ENCODE data around the gene TLR1. TPM values are rescaled to one million over a fixed set of nuclear protein-coding genes. Genes with fewer than 3 reads are reported as not detected.

The TLR1 gene
- total RNA-seq, 4 donors from 2014 or later: 6.7 to 9.8 (median 8.9) TPM

DNA sequence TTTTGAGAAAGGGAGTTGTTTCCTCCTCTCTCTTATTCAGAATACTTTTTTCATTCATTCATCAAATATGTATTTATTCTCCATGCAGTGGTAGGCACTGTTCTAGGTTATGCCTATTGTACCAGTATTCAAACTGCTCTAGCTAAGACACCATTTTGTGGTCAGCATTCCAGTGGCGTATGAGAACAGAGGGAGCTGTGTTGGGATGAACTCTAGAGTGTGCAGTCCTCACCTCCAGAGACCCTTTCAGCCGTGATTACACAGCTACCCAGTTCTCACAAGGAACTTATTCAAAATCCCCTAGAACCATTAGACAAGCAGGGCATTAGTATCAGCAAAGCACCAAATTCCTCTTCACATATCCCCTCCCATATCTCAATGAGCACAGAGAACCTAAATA, 4.2 kb downstream of the TLR1 start:
- H3K27me3 ChIP-seq: no peaks in the 10 kb centered on the region
- peaks cover 23% of the 10 kb centered on the region for H3K4me1 ChIP-seq
- H3K27ac ChIP-seq: no peak overlapping the region
- peaks cover 11% of the 10 kb centered on the region for H3K36me3 ChIP-seq
- TF ChIP-seq EP300 (IDR thresholded peaks at IDR 0.05) (no peak), CTCF (IDR thresholded peaks at IDR 0.05) (no peak), POLR2A (IDR thresholded peaks at IDR 0.05) (no peak), POLR2AphosphoS5 (IDR thresholded peaks at IDR 0.05) (no peak)
- no peak for DNase-seq (ENCODE audit: low spot score in 2 of 2)
- 50% methylated on average over 2 of the region's 2 CpGs for WGBS
- H3K4me3 ChIP-seq: no peak overlapping the region
- H3K9me3 ChIP-seq: no peaks in the 10 kb centered on the region

- Histone ChIP-seq H3K4me1 (no peaks in the 10 kb centered on the region), H3K36me3 (peaks cover 11% of the 10 kb centered on the region), H3K4me3 (no peak overlapping the region), H3K27me3 (no peaks in the 10 kb centered on the region), H3K9me3 (no peaks in the 10 kb centered on the region), H3K27ac (no peak overlapping the region)
- DNase-seq (ENCODE audit: low spot score in 2 of 2): no peak
- TF ChIP-seq POLR2AphosphoS5 (IDR thresholded peaks at IDR 0.05) (no peak), EP300 (IDR thresholded peaks at IDR 0.05) (no peak), CTCF (IDR thresholded peaks at IDR 0.05) (no peak)
- 53% methylated on average over 3 of the region's 3 CpGs for WGBS
These were observed 9.5 kb downstream of the TLR1 start for GRCh38 chr4:38795087-38795486.

DNA sequence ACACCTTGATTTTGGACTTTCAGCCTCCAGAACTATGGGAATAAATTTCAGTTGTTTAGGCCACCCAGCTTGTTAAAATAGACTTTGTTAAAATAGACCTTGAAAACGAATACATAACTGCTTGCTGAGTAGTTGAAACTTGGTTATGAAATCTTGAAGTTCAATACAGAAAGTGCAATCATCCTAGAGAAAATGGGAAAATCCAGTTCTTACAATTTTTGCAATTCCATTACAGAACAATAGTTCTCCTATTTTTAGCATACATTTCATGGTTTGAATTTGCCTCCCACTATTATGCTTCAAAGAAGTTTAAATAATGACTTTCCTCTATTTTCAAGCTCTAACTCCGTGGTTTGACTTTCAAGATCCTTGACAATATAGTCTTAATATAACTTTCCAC, 10.5 kb downstream of the TLR1 start:
- Histone ChIP-seq H3K36me3 (peaks cover 7% of the 10 kb centered on the region), H3K4me3 (no peak overlapping the region), H3K27ac (no peak overlapping the region), H3K27me3 (no peaks in the 10 kb centered on the region), H3K4me1 (no peaks in the 10 kb centered on the region), H3K9me3 (no peaks in the 10 kb centered on the region)
- DNase-seq (ENCODE audit: low spot score in 2 of 2): no peak
- TF ChIP-seq CTCF (IDR thresholded peaks at IDR 0.05) (no peak), POLR2AphosphoS5 (IDR thresholded peaks at IDR 0.05) (no peak), EP300 (IDR thresholded peaks at IDR 0.05) (no peak), POLR2A (IDR thresholded peaks at IDR 0.05) (no peak)
- 76% methylated on average over 2 of the region's 2 CpGs for WGBS

GRCh38 chr4:38791010-38791409, 13.6 kb downstream of the TLR1 start:
- Histone ChIP-seq H3K27me3 (no peaks in the 10 kb centered on the region), H3K27ac (no peak overlapping the region), H3K36me3 (no peaks in the 10 kb centered on the region), H3K9me3 (no peaks in the 10 kb centered on the region), H3K4me1 (no peaks in the 10 kb centered on the region), H3K4me3 (no peak overlapping the region)
- 78% methylated on average over 2 of the region's 2 CpGs for WGBS
- no peak for TF ChIP-seq POLR2AphosphoS5 (IDR thresholded peaks at IDR 0.05)
- no peak for TF ChIP-seq CTCF (IDR thresholded peaks at IDR 0.05)
- TF ChIP-seq EP300 (IDR thresholded peaks at IDR 0.05): no peak
- no peak for TF ChIP-seq POLR2A (IDR thresholded peaks at IDR 0.05)
- DNase-seq (ENCODE audit: low spot score in 2 of 2): no peak

GRCh38 chr4:38788317-38788716, 16.3 kb downstream of the TLR1 start:
- Histone ChIP-seq H3K27me3 (no peaks in the 10 kb centered on the region), H3K27ac (no peak overlapping the region), H3K36me3 (no peaks in the 10 kb centered on the region), H3K9me3 (no peaks in the 10 kb centered on the region), H3K4me3 (no peak overlapping the region), H3K4me1 (no peaks in the 10 kb centered on the region)
- TF ChIP-seq EP300 (IDR thresholded peaks at IDR 0.05) (no peak), CTCF (IDR thresholded peaks at IDR 0.05) (no peak), POLR2A (IDR thresholded peaks at IDR 0.05) (no peak), POLR2AphosphoS5 (IDR thresholded peaks at IDR 0.05) (no peak)
- WGBS: 24% methylated on average over 1 of the region's 1 CpG
- DNase-seq (ENCODE audit: low spot score in 2 of 2): no peak
